ENCODE measurements around the gene HS3ST5. TPM values are rescaled to one million over a fixed set of nuclear protein-coding genes. Genes with fewer than 3 reads are reported as not detected.

The HS3ST5 gene
- total RNA-seq, 1 experiment from 2014 or later, result 14.4 TPM

- H4K8ac ChIP-seq (replicated peaks; ENCODE audit: insufficient read length, low read depth, low read length), result no peak overlapping the region
- no peak overlapping the region for H2BK12ac ChIP-seq (ENCODE audit: insufficient read length, low read depth, low read length)
- H2BK120ac ChIP-seq (ENCODE audit: low read depth, low read length, poor library complexity, severe bottlenecking), result no peak overlapping the region
- DNase-seq, result no peak
- Mint-ChIP-seq H3K4me1 (peaks cover 0 to 3% of the 10 kb centered on the region in 2 experiments; a peak in 1 of 4 replicates), H3K27me3 (ENCODE audit: low read depth) (no peaks in the 10 kb centered on the region), H3K4me3 (no peak overlapping the region), H3K9me3 (no peaks in the 10 kb centered on the region), H3K36me3 (ENCODE audit: insufficient read depth in 1 of 3, low read depth in 3 of 3) (peaks cover 0 to 24% (median 14%) of the 10 kb centered on the region in 3 experiments; a peak in 4 of 7 replicates), H3K27ac (peak overlapping the region in 1 of 3 experiments; percentile 44; a peak in 2 of 7 replicates)
- no peak overlapping the region for H3K4ac ChIP-seq (ENCODE audit: low read depth, low read length)
- H2BK5ac ChIP-seq (ENCODE audit: insufficient read length, low read length), result no peak overlapping the region
- no peak overlapping the region for H3T11ph ChIP-seq (ENCODE audit: low read length)
- WGBS (ENCODE audit: extremely low coverage, insufficient read length, low lambda C conversion rate), result no CpG with 5 or more reads among the region's 6 CpGs
- H3K27me3 ChIP-seq (ENCODE audit: insufficient read depth, low read length), result no peaks in the 10 kb centered on the region
- no peak overlapping the region for H4K91ac ChIP-seq (ENCODE audit: insufficient read length, low read depth, low read length)
- no peaks in the 10 kb centered on the region for H3K79me2 ChIP-seq (ENCODE audit: insufficient read depth, low read length)
- H3K4me1 ChIP-seq (ENCODE audit: insufficient read depth, low read length), result no peaks in the 10 kb centered on the region
- H3K27ac ChIP-seq (ENCODE audit: insufficient read length, low read depth, low read length), result no peak overlapping the region
- H3K56ac ChIP-seq (ENCODE audit: insufficient read length, low read depth, low read length), result no peak overlapping the region
- H3K18ac ChIP-seq (ENCODE audit: insufficient read length, low read depth, low read length), result no peak overlapping the region
- no peaks in the 10 kb centered on the region for H3K23me2 ChIP-seq (ENCODE audit: insufficient read length, low read depth, low read length, poor library complexity, severe bottlenecking)
- no peak overlapping the region for H2BK20ac ChIP-seq (ENCODE audit: low read depth, low read length, poor library complexity, severe bottlenecking)
- no peak overlapping the region for H3K4me2 ChIP-seq (ENCODE audit: insufficient read depth, insufficient read length, low read length)
- no peak for TF ChIP-seq CTCF (conservative IDR thresholded peaks at IDR 0.05)
- no peak overlapping the region for H2BK15ac ChIP-seq (ENCODE audit: low read depth, low read length)
- no peak overlapping the region for H3K23ac ChIP-seq (ENCODE audit: insufficient read length, low read depth, low read length)
- no peak overlapping the region for H2AFZ ChIP-seq (ENCODE audit: low read length)
- no peak overlapping the region for H2AK5ac ChIP-seq (ENCODE audit: insufficient read length, low read length)
- H3K9me3 ChIP-seq (ENCODE audit: control insufficient read depth, low read depth, low read length), result no peaks in the 10 kb centered on the region
- H4K5ac ChIP-seq (ENCODE audit: insufficient read length, low read depth, low read length), result no peak overlapping the region
- H3K79me1 ChIP-seq (ENCODE audit: insufficient read depth, low read depth, low read length, poor library complexity, severe bottlenecking), result no peaks in the 10 kb centered on the region
- H4K20me1 ChIP-seq (ENCODE audit: control insufficient read depth, insufficient read depth, insufficient read length), result no peaks in the 10 kb centered on the region
- no peak overlapping the region for H3K14ac ChIP-seq (ENCODE audit: insufficient read depth, low read length)
- H3K9ac ChIP-seq (ENCODE audit: extremely low read depth, insufficient read length, low read length), result no peak overlapping the region
Measured at GRCh38 chr6:114162691-114163347, 180.0 kb downstream of the HS3ST5 start.
